Measurements from ENCODE around the gene WNT10A.

WNT10A gene

GRCh38 chr2:218878486-218878885 lies 2.2 kb upstream of the WNT10A start:
- no peak for DNase-seq

GRCh38 chr2:218878926-218879761 lies 1.5 kb upstream of the WNT10A start:
- no peak for DNase-seq

- DNase-seq = no peak
These were observed 913 bp upstream of the WNT10A start for GRCh38 chr2:218879776-218880101.

GRCh38 chr2:218880859-218881594 lies 375 bp downstream of the WNT10A start:
- DNase-seq = no peak

- no peak for DNase-seq
These were observed 1.2 kb downstream of the WNT10A start for GRCh38 chr2:218881744-218882460.

GRCh38 chr2:218882461-218882816 lies 1.8 kb downstream of the WNT10A start:
- DNase-seq = no peak

- DNase-seq = no peak
These were observed 2.3 kb downstream of the WNT10A start for GRCh38 chr2:218882866-218883366.

- no peak for DNase-seq
These were observed 3.1 kb downstream of the WNT10A start for GRCh38 chr2:218883491-218884490.

GRCh38 chr2:218884519-218884918 lies 3.9 kb downstream of the WNT10A start:
- DNase-seq = no peak

- no peak for DNase-seq
These were observed 5.6 kb downstream of the WNT10A start for GRCh38 chr2:218885981-218886947.

GRCh38 chr2:218887079-218887478 lies 6.4 kb downstream of the WNT10A start:
- no peak for DNase-seq

- no peak for DNase-seq
These were observed 7.7 kb downstream of the WNT10A start for GRCh38 chr2:218888341-218888740.

GRCh38 chr2:218889937-218890336 lies 9.3 kb downstream of the WNT10A start:
- no peak for DNase-seq

- no peak for DNase-seq
These were observed 9.7 kb downstream of the WNT10A start for GRCh38 chr2:218890369-218890768.

- no peak for DNase-seq
These were observed 10.9 kb downstream of the WNT10A start for GRCh38 chr2:218891275-218892135.

GRCh38 chr2:218892693-218893348 lies 12.2 kb downstream of the WNT10A start:
- no peak for DNase-seq

- no peak for DNase-seq
These were observed 12.9 kb downstream of the WNT10A start for GRCh38 chr2:218893349-218894150.

- no peak for DNase-seq
These were observed 13.7 kb downstream of the WNT10A start for GRCh38 chr2:218894151-218894879.

Measured in T1000 (cell line).